Stimulated activated CD4-positive, alpha-beta T cell treated with anti-CD3 and anti-CD28 coated beads, Interleukin-4, amount 100 ng/mL, for 1 hour (primary cell): ENCODE results near the gene KMO.

Experiments used
- DNase-seq: peaks from one replicate; pipeline ENCODE4 v3.0.0-alpha.2; 2020

Gene KMO

GRCh38 chr1:241532162-241532531, at the start of gene KMO:
Gene KMO, plus strand, starts transcription at chr1:241532378. Its CDS starts 67 bp downstream, at chr1:241532445.
- DNase-seq, result no peak

GRCh38 chr1:241482761-241483250, 49.4 kb upstream of the KMO start:
- no peak for DNase-seq

GRCh38 chr1:241485145-241485544, 47.0 kb upstream of the KMO start:
- no peak for DNase-seq

- DNase-seq, result no peak
Measured at GRCh38 chr1:241485554-241485992, 46.6 kb upstream of the KMO start.

GRCh38 chr1:241488739-241489138, 43.4 kb upstream of the KMO start:
- no peak for DNase-seq

GRCh38 chr1:241495741-241496140, 36.4 kb upstream of the KMO start:
- DNase-seq, result no peak

GRCh38 chr1:241499910-241500309, 32.3 kb upstream of the KMO start:
- no peak for DNase-seq

- DNase-seq, result no peak
Measured at GRCh38 chr1:241503444-241503843, 28.7 kb upstream of the KMO start.

GRCh38 chr1:241507189-241507863, 24.9 kb upstream of the KMO start:
- no peak for DNase-seq

- DNase-seq, result no peak
Measured at GRCh38 chr1:241513378-241513777, 18.8 kb upstream of the KMO start.

- peak; percentile 34 for DNase-seq
Measured at GRCh38 chr1:241518476-241519307, 13.5 kb upstream of the KMO start.

GRCh38 chr1:241519308-241520079, 12.7 kb upstream of the KMO start, which contains the start of gene FH:
Gene FH, minus strand, starts transcription at chr1:241519755. Its CDS starts 33 bp downstream, at chr1:241519722.
- DNase-seq, result peak; percentile 93

GRCh38 chr1:241520080-241520465, 12.1 kb upstream of the KMO start:
- no peak for DNase-seq

GRCh38 chr1:241521718-241522117, 10.5 kb upstream of the KMO start:
- DNase-seq, result no peak

- DNase-seq, result no peak
Measured at GRCh38 chr1:241525026-241525425, 7.2 kb upstream of the KMO start.

- no peak for DNase-seq
Measured at GRCh38 chr1:241527146-241527545, 5.0 kb upstream of the KMO start.

GRCh38 chr1:241531195-241532161, 700 bp upstream of the KMO start:
- no peak for DNase-seq

GRCh38 chr1:241532864-241533263, 686 bp downstream of the KMO start:
- no peak for DNase-seq

GRCh38 chr1:241533326-241534115, 1.3 kb downstream of the KMO start:
- no peak for DNase-seq

- no peak for DNase-seq
Measured at GRCh38 chr1:241536304-241536703, 4.1 kb downstream of the KMO start.

GRCh38 chr1:241536969-241537368, 4.8 kb downstream of the KMO start:
- no peak for DNase-seq
